ENCODE data around the gene PIPOX.

Gene PIPOX

DNA sequence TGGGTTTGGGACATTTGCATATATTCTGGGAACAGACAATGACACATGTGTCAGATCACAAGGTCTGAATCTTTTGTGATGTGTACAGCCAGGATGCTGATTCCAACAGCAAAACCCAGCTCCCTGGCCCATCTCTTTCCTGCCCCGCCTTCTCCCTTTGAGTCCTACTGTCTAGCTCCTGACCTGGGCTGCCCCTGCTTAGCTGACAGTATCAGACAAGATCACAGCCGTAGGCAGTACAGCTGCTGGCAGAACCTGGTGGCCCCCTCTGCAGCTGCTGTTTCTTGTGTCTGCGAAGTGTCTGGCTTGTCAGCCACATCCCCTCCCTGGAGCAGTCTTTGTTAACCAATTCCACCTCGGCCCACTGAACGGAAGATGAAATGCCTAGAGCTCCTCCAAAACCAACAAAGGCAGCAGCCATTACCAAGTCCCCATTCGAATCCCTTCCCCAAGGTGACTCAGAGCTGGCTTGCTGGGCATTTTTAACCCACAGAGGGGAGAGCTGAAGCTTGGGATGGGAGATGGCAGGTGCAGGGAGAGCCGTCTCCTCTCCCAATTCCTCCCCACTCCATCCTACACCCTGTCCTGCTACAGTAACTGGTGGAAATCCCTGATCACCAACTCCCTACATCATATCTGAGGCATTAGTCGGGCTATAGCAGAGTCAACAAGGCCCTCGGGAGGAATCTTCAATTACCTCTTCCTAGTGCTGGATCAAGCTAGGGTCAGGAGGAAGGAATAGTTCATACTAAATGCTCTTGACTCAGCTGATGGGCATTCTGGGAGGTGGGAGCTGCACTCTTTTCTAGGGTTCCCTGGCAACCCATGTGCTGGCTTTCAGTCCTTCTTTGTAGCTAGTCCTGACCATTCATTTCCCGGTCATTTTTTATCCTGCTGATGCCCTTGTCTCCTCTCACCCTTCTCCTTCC, 5.8 kb downstream of the PIPOX start:
- DNase-seq (ENCODE audit: low read depth in 2 of 2): no peak

DNA sequence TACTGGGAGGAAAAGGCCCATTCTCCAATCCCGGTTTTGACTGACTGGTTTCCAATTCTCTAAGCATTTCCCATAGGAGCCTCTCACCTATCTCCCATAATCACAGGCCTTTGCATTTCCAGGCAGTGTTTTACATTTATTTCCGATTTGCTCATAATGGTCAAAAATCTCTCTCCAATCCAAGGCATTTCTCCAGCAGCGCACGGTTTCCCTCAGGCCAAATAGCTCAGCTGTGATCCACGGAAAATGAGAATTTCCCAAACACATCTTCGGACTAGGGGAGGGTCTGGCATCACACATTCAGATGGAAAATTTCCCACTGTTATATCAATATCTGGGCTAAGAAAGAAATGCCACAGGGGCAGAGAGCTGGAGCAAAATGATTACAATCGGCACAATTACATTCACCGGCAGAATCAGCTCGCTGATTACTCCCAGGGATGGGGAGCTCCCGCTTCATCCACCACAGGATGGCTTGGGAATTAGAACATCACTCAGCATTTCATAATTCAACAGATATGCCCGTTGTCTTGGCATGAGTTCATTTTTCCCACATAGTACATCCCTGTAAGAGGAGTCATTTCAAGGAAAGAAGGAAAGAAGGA, 6.7 kb downstream of the PIPOX start:
- DNase-seq (ENCODE audit: low read depth in 2 of 2): no peak

DNA sequence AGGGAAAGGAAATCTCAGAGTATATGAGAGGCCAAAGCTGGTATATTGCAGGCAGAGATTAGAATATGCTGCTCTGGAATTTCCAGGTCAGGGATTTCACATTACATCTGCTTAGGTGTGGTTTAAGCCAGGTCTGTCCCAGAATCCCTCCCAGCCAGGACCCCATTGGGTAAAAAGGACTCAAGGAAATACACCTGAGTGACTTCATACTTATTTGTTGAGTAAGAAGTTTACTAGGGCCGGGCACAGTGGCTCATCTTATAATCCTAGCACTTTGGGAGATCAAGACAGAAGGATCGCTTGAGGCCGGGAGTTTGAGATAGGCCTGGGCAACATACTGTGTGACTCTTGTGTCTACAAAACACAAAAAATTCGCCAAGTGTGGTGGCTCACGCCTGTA, 7.2 kb downstream of the PIPOX start:
- DNase-seq (ENCODE audit: low read depth in 2 of 2): no peak

DNA sequence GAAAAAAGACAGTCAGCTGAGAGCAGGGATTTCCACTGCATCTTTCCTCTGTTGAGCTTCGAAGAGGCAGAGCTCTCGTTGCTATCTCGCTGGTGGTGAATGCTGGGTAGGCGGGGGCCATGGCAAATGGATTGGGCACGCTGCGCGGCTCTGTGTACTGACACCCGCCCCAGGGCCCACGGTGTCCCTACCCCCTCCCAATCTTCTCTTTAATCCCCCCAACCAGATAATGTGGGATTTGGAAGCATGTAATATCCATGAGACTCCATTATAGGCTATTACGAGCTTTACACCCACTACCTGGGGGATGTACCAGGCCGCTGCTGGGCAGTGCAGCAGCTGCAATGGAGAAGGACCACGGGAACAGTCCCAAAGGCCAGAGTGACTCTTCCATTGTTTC, 8.3 kb downstream of the PIPOX start:
- no peak for DNase-seq (ENCODE audit: low read depth in 2 of 2)

DNA sequence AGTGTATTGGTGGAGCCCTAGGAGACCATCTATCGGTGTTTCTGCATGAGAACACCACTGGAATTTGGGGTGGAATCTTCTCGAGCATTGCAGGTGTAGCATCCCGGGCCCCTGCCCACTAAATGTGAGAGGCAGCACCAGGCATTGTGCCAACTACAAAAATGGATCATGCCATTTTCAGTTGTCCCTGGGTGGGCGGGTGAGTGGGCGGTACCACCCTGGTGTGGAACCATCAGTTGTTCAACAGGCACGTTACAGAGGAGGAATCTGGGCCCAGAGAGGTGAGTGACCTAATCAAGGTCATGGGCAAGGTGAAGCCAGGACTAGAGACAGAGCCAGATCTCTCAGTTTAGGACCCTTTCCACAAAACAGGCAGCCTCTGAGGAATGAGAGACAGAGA, 8.8 kb downstream of the PIPOX start:
- no peak for DNase-seq (ENCODE audit: low read depth in 2 of 2)

DNA sequence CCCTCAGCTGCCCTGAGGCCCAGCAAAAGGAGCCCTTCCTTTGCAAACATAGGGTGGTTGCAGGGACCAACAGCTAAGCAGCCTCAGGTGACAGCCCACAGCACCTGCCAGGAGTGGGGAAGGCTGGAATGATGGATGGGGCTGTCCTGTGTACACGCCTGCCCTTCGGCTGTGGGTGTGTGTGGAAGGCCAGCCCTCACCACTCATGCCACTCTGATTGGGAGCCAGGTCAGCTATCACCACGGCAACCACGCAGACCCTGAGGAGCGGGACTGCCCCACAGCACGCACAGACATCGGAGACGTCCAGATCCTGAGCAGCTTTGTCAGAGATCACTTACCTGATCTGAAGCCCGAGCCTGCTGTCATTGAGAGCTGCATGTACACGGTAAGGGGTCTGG, 11.9 kb downstream of the PIPOX start:
- DNase-seq (ENCODE audit: low read depth in 2 of 2): no peak

DNA sequence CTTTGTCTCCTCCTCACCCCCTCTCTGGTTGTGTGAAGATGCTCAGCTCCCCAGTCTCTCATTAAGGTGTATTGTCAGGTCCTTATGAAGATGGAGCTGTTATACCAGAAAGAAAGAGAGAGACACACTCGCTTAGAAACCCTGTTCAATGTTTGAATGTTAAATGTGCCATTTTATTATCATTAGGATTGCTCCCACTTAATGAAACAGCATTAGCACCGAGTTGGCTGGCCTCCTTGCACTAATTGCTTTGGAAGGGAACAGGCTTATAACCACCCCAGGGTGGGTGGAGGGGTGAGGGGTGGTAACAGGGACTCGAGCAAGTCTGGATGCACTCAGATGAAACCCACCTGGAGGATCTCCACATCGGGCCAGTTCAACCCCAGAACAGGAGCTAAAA, 14.4 kb downstream of the PIPOX start:
- no peak for DNase-seq (ENCODE audit: low read depth in 2 of 2)

DNA sequence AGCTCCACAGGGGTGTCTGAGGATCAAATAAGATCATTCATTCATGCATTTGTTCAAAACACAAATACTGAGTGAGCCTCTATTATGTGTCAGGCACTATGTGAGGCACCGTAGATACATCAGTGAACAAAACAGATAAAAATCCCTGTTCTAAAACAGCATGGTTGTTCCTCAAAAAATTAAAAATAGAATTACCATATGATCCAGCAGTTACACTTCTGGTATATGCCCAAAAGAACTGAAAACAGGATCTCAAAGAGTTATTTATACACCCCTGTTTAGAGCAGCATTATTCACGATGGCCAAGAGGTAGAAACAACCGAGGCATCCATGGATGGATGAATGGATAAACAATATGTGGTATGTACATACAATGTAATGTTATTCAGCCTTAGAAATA, 15.4 kb downstream of the PIPOX start:
- no peak for DNase-seq (ENCODE audit: low read depth in 2 of 2)

DNA sequence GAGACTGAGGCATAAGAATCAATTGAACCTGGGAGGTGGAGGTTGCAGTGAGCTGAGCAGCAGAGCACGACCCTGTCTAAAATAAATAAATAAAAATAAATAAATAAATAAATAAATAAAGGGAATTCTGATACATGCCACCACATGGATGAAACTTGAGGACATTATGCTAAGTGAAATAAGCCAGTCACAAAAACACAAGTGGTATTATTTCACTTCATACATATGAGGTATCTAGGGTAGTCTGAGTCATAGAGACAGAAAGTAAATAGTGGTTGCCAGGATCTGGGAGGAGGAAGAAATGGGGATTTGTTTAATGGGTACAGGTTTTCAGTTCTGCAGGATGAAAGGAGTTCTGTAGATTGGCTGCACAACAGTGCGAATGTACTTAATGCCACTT, 16.3 kb downstream of the PIPOX start:
- DNase-seq (ENCODE audit: low read depth in 2 of 2): no peak

DNA sequence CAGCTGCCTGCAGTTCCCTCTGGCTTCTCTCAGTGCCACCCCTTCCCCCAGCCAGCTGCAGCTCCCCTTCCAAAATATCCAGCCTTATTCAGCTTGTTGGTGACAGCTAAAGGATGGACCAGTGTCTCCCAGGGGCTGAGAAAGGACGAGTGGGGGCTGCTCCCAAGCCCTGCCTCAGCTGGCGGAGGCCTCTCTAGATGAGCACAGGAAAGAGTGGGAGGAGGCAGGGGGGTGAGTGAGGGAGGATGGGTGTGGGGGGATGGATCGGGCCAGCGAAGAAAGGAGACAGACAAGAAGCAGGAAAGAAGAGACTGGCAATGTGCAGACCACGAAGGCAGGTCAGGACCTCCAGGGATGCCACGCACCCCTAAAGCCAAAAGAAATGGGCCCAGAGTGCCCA, 17.5 kb downstream of the PIPOX start:
- DNase-seq (ENCODE audit: low read depth in 2 of 2): no peak

DNA sequence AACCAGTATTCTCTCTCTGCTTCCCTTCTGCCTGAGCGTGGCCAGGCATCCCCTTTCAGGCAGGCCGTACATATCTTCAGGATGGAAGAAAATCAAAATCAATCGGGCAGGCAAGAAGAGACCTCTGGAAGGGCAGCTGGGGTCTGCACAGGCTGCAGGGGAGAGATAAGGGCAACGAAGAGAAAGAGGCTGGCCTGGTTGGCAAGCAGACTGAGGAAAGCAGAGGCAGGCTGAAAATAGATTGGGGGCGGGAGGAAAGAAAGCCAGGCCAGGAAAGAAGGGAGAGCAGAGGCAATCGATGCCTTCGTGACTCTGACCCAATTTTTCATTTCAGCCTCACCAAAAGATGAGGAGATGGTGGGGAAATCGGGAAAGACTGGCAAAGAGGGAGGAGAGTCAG, 18.1 kb downstream of the PIPOX start:
- no peak for DNase-seq (ENCODE audit: low read depth in 2 of 2)

DNA sequence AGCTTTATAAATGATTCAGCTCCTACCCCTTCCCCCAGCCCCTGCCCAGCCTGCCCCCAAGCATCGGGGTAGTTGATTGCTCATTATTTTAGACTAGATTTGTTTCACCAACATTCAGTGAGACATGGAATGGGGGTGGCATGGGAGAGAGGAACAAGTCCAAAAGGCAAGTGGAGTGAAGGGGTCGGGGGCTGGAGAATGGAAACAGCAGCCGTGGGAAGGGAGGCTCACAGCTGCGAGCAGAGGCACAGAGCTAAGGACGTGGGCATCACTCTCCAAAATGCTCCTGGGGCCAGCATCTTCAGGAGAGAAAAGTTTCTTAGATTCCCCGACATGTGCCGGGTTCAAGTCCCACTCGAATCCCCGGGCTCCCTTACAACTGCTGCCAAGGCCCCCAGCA, 19.3 kb downstream of the PIPOX start:
- DNase-seq (ENCODE audit: low read depth in 2 of 2): no peak

DNA sequence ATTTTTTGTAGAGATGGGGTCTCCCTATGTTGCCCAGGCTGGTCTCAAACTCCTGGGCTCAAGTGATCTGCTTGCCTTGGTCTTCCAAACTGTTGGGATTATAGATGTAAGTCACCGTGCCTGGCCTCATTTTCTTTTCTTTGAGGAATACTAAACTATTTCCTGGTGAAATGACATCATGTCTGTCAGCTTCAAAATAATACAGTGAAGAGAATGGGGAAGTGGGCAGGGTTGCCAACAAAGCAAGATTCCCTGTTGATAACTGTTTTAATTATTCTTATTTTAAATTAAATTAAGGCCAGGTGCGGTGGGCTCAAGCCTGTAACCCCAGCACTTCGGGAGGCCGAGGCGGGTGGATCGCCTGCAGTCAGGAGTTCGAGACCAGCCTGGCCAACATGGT, 21.1 kb downstream of the PIPOX start:
- no peak for DNase-seq (ENCODE audit: low read depth in 2 of 2)

DNA sequence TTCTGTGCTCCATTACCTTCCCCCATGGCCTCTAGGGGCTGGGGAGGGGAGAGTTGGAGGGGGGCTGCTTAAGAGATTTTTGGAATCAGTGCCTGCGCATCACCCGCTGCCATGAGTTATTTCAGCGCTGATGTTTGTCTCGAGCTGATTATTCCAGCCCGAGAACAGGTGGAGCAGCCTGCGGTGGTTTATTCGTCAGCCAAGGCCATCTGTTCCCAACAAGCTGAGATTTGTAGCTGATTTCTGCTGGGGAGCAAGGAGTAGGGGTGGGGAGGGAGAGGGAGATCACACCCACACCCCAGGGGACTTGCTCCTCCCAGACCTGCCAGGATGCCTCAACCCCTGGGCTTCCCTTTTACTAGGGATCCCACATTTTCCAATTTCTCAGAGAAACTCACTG, 23.1 kb downstream of the PIPOX start:
- DNase-seq (ENCODE audit: low read depth in 2 of 2): no peak

DNA sequence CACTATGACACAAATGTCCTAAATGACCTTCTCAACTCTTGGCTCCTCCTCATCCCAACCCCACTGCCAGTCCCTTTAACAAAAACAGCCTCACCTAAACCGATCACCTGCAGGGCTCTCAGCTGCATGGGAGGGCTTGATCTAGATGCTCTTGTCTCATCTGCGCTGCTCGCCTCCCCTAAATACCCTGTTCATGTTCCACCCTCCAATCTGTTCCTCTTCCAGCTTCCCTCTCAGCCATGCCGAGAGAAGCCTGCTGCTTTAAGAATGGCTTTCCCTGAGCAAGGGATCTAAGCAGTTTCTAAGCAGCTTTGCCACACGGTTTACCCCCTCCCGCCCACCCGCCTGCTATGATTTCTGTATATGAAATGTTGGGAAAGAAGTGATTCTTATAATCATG, 23.7 kb downstream of the PIPOX start:
- DNase-seq (ENCODE audit: low read depth in 2 of 2): no peak

DNA sequence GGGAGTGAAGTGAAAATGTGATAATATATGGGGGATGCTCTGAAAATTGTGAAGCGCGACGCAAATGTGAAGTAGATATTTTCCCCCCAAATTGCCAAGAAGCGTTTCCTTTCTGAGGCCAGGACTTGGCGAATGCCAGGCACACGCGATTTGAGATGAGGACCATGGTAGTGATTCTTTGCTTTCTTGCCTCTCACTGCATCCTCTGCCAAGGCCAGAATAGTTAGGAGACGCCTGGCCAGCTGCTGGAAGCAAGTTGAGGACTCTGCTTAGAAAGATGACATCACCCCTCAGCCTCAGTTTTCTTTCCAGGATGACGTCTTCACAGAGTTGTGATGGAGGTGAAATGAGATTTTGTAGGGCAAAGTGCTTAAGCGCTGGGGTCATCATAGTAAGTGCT, 25.9 kb downstream of the PIPOX start:
- no peak for DNase-seq (ENCODE audit: low read depth in 2 of 2)

DNA sequence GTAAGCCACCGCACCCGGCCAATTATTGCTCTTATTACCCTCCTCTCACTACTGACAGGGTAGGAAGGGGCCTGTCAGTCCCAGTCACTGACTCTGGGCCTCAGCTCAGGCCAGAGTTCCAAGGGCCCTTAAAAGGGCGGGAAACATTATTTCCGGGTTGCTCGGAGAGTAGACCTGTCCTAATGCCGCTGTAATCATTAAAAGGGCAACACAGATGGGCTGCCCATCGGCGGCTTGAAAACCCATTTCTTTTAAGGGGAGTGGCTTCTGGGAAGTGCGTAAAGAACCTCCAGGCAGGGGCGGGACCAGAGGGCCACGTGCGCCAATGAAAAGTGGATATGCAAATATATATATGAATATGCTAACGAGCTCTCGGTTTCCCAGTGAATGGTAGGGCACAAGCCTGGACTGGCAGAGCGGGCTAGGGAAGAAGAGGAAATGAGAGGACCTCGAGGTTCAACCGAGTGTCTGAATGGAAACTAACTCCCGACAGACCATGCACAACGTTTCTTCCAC, 26.6 kb downstream of the PIPOX start:
- no peak for DNase-seq (ENCODE audit: low read depth in 2 of 2)

DNA sequence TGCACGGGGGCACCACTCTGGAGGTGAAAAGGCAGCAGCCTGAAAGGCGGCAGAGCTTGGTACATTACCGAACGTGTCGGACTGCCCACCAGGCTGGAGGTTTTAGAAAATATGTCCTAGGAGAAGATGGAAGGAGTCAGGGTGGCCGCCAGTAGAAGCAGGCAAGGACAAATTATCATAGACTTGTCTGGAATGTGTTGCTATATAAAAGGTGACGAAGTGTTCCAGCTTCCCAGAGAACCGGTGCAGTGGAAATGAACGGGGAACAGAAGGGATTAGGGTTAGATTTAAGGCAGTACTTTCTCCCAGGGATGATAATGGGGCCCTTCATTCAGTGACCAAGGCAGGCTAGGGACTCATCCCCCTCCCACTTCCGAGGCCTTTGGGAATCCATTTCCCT, 27.4 kb downstream of the PIPOX start:
- DNase-seq (ENCODE audit: low read depth in 2 of 2): no peak

DNA sequence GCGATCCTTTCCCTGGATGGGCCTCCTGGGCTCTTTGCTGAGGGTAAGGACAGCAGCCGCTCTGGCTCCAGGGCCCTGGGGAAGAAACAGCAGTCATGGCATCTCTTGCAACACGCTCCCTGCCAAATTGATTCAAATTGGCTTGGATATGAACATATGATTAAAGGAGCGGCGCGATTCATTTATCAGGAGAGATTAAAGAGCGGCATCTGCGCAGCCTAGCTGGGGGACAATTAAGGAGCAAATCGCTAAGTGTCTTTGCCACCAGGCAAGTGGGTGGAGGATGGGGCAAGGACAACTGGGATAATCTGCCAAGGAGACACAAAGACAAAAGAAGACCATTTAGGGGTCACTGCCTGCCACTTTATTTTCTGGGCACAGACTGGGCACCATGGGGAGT, 27.8 kb downstream of the PIPOX start:
- no peak for DNase-seq (ENCODE audit: low read depth in 2 of 2)

DNA sequence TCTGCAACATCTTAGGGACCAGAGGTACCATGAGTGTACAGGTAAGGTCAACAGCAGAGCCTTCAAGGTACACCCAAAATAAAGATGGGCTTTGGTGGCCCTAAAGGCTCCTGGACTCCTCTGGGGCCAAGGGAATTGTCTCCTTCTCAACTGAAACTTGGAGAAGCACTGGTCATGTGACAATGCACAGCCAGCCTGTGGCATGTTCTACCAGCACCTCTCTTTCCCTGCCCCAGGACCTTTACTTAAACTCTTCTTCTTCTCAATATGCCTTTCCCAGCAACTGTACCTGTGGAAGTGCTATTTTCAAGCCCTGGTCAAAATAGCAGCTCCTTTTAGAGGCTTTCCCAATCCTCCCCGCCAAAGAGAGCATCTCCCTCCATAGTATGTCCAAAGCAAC, 28.4 kb downstream of the PIPOX start:
- no peak for DNase-seq (ENCODE audit: low read depth in 2 of 2)

DNA sequence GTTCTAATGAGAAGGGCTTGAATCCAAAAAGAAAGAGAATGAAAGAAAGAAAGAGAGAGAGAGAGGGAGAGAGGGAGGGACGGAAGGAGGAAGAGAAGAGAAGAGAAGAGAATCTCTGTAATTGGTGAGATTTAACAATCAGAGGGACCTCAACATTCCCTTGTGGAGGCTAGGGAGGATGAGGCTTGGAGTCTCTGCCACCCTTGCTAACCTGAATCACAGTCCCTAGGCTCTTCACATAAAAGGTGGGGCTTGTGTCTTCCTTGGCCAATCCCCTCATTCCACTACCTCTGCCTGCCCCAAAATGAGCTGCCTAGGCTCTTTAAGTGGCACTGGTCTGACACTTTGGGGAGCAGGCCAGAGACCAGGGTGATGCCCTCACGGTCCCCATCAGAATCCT, 30.1 kb downstream of the PIPOX start:
- DNase-seq (ENCODE audit: low read depth in 2 of 2): no peak

DNA sequence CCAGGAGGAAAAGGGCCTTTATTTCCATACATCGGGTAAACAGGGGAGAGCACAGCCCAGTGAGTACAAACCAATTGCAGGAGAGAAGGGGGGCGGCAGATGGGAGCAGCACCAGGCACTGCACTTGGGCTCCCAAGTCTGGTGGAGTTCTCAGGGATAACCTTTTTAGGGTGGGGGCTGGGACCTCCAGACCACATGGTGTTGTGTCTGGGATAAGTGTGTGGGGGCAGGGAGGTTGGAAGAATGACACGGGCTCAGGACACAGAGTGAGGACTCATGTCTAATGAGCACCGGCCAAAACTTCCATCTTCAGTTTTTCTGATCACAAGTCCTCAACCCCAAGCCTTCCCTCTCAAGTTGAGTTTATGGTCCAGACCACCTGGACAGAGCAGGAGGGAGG, 30.6 kb downstream of the PIPOX start:
- no peak for DNase-seq (ENCODE audit: low read depth in 2 of 2)

DNA sequence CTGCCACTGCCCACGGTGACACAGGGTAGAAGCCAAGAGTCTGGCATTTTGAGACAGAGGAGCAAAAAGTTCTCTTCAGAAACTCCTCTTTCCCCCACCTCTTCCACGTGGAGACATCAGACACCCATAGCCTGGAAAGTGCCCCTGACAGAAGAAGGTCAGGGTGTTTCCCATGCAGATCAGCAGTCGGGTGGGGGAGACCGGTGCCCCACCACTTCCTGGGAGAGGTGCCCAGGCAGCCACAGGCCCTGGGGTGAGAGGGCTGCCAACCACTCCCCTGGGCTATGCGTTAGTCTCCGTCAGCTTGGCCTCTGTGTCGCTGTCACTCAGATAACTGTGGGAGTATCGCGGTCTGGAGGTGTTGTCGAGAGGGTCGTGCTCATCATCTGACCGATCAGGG, 31.5 kb downstream of the PIPOX start:
- no peak for DNase-seq (ENCODE audit: low read depth in 2 of 2)

All from stimulated activated CD4-positive, alpha-beta T cell treated with anti-CD3 and anti-CD28 coated beads, Interleukin-4, amount 100 ng/mL, for 48 hours (primary cell).